ENCODE measurements around the gene SMAD2. TPM values are rescaled to one million over a fixed set of nuclear protein-coding genes. Genes with fewer than 3 reads are reported as not detected.

SMAD2 gene
- total RNA-seq, 1 donor from 2014 or later: 30.2 TPM

DNA sequence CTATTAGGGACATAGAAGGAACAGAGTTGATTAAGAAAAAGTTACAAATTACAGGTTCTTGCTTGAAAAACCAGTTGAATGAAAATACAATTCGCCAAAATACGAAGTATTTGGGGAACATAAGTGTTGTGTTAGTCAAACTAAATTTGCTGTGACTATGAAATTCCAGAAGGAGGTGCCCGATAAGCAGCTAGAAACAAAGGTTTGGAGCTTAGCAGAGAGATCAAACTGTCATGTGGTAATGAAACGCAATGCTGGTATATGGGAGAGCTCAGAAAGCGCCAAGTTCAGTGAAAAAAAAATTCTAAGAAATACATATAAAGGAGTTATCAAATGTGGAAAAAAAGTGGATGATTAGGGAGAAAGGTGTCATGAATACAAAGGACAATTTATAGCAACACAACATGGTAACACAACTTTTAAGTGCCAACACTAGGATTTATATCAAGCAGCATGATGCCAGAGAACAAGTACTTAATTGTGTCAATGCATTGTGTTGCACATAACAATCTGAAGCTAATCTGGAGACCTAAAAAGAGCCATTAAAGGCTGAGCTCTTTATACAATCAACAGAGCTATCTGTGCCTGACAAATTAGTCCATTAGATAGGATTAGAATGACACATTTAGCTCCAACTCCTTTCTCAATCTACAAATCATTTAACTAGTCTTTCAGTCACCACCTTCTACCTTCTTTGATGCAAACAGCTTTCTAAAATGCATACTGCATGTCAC, 31.2 kb downstream of the SMAD2 start:
- DNase-seq (ENCODE audit: low spot score): no peak
- no peak for ATAC-seq

DNA sequence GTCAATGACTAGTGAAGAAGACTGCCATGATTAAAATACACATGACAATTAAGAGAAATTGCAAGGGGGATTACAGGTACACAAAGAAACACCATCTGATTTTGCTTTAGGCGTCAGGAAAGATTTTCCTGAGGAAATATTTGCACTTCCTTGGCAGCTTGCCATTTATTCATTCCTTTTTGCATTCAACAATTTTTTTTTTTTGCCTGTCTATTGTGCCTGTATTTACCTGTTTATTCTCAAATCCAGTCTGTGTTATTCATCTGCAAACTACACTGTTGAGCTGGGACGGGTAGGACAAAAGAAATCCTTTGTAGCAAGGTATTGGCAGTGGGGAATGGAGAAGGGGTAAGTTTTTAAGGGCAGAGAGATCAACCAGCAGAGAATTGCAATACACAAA, 31.8 kb downstream of the SMAD2 start:
- ATAC-seq (no peak), DNase-seq (ENCODE audit: low spot score) (no peak)

DNA sequence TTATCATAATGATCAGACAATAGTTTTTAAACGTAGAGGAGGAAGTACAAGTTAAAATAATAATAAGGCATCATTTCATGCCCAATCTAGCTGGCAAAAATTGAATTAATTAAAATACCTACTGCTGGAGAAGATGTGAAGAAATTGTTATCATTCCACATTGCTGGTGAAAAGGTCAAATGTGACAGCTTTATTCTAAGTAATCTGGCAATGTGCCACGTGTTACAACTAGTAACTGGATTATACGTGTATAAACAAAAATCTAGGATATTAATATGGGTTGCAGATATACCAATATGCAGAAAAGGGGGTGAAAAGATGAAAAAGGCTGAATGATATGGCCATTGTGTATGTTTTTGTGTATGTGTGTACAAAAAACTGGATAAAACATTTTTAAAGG, 32.4 kb downstream of the SMAD2 start:
- no peak for ATAC-seq

DNA sequence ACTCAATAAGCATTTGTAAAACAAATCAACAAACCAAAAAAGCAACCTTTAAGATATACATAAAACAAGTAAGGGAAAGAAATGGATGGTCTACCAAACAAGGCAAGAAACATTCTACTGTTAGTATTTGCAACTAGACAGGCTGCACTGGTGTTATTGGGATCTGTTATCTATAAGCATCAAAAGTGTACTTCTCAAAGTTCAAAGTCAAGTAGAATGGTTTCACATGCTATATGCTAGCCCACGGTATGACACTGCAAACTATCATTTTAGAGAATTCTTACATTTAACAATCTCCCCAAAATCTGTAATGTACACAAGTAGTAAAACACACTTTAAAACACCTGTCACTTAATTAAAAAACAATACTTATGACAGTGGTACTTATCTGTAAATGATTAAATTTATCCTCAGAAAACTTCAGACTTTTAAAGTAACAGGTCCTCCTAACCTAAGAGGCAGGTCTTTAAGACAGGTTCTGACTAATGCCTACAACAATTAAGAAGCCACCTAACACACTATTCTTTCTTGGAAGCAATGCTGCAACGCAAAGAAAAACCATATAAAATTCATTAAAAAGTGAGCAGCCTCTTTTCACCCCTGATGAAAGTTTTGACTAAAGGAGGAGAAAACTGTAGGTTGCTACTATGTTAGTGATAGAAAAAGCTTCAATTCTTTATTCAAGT, 34.8 kb downstream of the SMAD2 start:
- no peak for ATAC-seq
- DNase-seq (ENCODE audit: low spot score): no peak

More for the DNA sequence above, 32.4 kb downstream of the SMAD2 start:
- no peak for DNase-seq (ENCODE audit: low spot score)

DNA sequence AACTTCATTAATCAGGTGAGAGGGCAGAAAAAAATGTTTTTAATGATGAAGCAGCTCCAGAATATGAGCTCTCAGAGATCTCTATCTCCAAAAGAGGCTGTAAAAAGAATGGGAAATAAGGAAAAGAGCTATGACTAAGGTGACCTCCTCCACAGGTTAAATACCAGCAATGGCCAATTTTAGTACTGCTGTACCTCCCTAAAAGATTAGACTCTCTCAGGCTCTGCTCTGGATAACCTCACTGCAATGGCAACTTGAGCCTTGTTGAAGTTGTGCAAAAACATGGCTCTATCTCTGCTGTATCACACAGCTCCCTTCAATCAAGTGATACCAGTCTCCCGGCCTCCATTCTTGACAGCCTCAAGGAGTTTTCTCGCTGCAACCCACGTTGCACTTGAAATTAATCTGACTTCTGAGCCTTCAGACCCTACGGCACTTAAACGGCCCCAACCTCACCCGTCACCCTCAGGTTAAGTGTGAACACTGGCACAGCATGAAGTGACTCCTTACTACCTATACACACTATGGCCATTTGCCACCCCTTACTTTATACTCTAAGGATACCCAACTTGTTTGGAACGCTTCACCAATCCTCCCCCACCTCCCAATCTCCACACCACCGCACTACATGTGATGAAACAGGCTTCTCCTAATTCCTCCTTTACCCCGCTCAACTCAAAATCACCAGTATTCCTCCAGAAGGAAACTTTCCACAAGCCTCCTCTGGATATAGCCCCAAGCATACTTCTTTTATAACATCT, 36.3 kb downstream of the SMAD2 start:
- ATAC-seq (no peak), DNase-seq (ENCODE audit: low spot score) (no peak)

DNA sequence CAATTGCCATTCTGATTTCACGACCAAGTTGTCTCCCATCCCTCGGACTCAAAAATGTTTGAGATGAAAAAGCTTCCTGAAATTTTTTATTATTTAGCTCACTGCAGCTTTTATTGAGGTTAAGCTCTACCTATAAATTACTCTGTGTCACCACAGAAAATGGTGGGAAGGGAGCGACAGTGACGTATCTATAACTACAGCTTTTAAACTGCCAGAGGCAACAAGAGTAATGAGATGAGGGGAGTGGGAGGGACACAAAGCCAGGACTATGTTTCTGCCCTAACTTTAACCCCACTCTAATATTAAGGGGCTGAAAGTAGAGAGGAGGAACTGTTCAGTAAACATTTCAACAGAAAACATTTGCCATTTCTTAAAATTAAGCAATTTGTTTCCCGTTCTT, 37.4 kb downstream of the SMAD2 start:
- ATAC-seq: no peak
- no peak for DNase-seq (ENCODE audit: low spot score)

DNA sequence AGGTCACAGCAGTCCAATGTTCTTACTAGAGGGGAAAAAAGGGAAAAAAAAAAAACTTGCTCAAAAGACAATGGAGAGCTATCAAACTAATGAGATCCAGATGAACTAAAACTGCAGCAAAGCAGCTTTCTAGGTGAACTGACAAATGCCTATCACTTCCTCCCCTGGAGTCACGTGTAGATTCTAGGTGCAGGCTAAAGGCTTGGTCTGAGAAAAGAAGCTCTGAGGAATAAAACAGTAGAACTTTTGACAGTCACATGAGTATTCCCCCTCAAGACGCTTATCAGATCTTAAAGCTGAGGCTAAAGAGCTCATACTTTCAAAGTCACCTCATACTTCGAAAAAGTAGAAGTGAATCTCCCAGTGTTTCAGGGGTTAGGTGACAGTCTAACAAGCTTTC, 42.3 kb downstream of the SMAD2 start:
- no peak for DNase-seq (ENCODE audit: low spot score)
- ATAC-seq: no peak

DNA sequence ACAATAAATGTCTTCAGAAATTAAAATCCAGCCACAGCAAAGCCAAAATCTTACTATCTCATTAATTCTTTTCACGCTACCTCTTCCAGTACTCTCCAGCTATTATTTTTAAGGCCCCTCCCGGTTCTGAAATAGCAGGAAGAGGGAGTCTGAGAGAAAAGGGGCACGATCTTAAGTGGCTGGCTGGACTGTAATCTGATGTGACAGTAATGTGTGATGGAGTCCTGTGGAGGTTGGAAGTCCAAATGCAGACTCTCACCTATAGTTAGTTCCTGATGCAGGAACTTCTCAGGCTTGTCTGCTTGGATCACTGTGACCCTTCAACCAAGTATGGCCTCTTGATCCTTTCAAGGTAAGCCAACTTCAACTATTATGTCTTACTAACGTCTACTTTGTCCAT, 43.2 kb downstream of the SMAD2 start:
- DNase-seq (ENCODE audit: low spot score) (no peak), ATAC-seq (no peak)

DNA sequence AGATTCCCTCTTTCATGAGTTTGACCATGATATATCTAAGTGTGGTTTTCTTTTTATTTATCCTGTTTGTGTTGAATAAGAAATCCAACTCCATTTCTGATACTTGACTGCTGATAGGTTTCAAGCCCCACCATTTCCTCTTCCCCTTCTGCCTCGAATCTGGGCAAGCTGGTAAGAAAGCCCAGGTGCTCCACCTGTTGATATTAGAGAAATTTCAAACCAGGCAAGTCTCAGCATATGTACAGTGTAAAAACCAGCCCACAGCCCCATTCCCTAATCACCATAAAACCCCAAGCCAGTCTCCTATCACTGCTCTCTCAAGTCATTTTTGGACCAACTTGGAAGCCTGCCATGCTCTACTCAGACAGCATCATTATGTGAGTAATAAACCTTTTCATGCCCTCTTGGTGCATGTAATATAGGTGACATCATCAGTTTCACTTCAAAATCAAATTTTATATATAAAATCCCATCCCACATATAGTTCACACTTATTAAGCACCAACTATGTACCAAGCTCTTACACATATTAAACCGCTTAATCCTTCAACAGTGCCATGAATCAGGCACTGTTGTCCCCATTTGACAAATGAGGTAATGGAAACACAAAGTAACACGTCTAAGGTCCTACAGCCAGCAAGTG, 46.6 kb downstream of the SMAD2 start:
- no peak for DNase-seq (ENCODE audit: low spot score)
- ATAC-seq: no peak

DNA sequence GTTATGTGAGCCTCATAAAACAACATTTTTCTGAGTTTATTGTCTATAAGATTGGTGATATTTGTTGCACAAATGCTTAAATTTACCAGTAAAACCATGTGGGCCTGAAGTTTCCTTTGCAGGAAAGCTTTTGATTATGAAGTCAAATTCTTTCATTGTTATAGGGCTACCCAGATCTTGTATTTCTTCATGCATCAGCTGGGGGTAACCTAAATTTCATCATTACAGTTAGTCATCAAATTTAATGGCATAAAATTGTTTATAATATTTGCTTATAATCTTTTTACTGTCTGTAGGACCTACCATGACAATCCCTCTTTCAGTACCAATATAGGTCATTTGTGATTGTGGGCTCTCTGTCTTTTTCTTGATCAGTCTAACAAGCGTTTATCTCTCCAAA, 47.8 kb downstream of the SMAD2 start:
- no peak for ATAC-seq
- DNase-seq (ENCODE audit: low spot score): no peak

DNA sequence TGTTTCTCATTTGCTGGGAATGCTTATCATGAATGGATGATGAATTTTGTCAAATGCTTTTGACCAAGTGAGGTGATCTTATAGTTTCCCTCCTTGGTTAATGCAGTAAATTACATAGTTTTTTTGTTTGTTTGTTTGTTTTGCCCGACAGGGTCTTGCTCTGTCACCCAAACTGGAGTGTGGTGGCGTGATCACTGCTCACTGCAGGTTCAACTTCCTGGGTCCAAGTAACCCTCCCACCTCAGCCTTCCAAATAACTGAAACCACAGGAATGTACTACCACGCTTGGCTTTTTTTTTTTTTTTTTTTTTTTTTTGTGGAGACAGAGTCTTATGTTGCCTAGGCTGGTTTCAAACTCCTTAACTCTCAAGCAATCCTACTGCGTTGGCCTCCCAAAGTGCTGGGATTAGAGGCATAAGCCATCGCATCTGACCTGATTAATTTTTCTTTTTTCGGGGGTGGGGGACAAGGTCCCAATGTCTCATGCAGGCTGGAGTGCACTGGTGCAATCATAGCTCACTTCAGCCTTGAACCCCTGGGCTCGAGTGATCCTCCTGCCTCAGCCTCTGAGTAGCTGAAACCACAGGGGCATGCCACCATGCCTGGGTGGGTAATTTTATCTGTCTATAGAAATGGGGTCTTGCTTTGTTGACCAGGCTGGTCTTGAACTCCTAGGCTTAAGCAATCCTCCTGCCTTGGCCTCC, 48.6 kb downstream of the SMAD2 start:
- DNase-seq (ENCODE audit: low spot score): no peak
- no peak for ATAC-seq

DNA sequence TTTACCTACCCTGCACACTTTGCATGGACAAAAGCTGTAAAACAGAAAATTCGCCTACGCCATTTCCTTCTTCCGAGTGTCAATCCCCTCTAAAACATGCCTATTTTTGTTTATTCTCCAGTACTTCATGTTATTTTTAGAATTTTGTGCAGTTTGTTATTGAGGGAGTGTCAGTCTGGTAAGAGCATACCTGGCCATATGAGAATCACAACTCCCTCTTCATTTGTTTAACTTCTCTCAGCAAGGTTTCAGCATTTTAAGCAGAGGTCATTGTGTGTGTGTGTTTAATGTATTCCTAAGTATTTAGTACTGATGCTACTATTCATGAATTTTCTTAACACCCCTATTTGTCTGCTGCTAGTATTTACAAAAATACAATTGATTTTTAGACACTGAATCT, 49.4 kb downstream of the SMAD2 start:
- ATAC-seq: no peak
- DNase-seq (ENCODE audit: low spot score): no peak

DNA sequence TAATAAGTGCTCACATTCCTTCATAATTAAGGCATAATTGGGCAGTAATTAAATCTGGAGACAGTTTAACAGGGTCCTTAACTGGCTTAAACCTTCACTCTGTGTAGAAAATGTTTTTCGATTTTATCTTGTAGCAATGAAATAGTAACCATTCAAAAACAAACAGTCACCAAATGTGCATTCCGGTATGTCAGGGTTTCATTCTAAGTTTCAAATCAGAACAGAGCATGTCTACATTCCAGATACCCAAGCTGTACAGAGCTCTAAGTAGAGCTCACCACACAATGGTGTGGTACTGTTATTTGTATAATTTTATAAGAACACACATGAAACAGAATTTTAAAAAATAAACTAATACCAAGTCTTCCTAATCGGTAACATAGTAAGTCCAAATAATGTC, 52.6 kb downstream of the SMAD2 start:
- DNase-seq (ENCODE audit: low spot score) (no peak), ATAC-seq (no peak)

DNA sequence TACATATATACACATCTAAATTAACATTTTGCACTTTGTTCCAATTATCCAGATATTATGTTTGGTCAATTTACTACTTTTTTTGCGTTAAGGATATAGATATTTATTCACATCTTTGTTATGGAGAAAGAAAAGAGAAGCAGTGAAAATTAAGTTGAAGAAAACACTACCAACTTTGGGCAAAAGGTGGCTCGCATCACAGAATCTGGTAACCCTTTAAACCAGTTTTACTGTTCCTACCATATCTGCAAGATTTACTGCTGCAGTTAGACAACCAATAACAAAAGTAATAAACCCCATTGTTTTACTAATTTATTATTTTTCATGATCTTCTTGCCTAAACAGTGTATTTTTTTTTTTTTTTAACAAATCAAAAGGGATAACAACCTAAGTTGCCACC, 53.6 kb downstream of the SMAD2 start:
- no peak for ATAC-seq
- DNase-seq (ENCODE audit: low spot score): no peak

DNA sequence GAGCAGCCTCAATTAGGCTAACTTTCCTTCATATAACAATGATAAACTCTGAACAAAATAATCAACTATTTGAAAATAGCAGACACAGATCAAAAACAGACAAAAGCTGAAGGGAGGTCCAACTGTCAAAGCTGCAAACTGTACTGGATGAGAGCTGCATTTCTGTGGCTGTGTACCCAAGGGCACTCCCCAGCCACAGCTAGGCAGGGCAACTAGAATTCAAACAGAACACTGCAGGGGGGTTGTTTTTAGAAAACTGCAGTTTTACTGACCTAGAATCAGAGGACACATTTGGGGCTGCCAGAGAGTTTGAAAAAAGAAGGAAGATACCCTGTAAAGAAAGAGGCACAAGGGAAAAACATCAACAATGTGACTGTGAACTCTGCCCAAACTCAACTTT, 56.8 kb downstream of the SMAD2 start:
- peak; percentile 25 for ATAC-seq

DNA sequence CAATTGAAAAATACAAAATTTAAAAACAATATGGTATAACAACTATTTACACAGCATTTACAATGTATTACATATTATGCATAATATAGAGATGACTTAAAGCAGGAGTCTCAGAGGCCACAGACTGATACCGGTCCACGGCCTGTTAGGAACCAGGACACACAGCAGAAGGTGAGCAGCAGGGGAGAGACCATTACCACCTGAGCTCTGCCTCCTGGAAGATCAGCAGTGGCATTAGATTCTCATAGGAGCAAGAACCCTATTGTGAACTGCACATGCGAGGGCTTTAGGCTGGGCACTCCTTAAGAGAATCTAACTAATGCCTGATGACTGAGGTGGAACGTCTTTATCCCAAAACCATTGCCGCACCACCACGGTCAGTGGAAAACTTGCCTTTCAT, 58.0 kb downstream of the SMAD2 start:
- ATAC-seq (no peak), DNase-seq (ENCODE audit: low spot score) (no peak)

More for the DNA sequence above, 56.8 kb downstream of the SMAD2 start:
- no peak for DNase-seq (ENCODE audit: low spot score)

DNA sequence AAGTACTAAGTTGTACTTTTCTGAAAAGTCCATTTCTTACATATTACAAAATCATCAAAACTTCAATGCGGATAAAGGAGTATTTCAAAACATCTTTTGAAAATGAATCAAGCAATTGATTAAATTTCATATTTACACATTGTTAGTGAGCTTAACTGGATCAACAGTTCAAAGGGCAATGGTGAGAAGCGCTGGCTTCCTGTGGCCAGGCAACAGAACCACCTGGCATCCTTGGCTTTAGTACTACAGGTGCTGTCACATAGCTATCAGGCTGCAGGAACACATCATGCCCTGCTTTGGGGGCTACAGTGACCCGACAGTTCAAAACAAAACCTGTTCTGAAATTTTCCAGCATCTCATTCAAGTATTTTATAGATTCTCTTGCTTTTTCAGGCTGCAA, 59.2 kb downstream of the SMAD2 start:
- ATAC-seq (peak; percentile 98), DNase-seq (ENCODE audit: low spot score) (no peak)

DNA sequence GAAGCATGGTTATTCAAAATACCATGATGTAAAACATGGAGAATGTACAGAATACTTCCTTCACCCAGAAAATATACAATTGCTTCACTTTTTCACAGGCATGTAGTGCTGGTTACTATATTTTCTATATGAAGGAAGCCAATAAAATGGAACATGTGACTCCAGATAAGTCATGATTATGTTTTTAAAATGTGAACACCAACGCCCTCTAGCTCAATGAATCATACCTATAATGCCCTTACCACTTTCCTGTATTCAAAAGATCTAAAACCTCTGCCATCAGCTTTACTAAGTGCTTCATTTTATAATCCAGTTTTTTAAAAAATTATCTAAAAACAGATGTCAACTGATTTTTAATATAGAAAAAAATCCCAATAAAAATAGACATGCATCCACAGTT, 59.9 kb downstream of the SMAD2 start:
- DNase-seq (ENCODE audit: low spot score): no peak
- no peak for ATAC-seq

DNA sequence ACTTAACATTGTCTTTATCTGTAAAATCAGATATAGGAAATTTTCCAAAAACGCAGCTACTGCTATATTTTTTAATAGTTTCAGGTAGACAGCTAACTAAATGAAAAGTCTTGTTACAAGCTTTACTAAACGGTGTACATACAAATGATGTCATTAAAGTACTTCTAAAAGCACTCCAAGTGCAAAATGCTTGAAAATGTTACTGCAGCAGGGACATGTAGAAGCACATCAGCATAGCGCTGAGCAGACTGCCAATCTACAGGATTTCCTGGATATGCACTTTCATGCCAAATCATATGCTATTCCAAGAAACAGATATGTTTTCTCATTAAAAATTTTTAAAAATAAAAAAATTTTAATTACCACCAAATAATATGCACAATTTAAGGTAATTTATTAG, 61.7 kb downstream of the SMAD2 start:
- no peak for ATAC-seq

DNA sequence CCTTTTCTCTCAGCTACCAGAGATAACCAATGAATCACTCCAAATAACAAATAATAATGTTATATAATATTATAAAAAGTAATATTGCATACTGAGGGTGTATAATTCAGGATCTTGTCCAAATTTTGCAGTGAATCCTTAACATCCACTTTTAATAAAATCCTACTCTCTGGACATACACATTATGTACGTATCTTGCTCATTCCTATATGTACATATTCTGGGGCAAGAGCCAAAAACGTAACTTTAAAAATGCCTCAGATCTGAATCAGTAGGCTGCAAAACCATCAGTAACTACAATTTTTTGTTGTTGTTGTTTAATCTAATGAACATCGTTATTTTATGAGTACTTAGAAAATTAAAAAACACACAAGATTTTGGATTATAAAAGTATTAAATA, 65.3 kb downstream of the SMAD2 start:
- DNase-seq (ENCODE audit: low spot score) (no peak), ATAC-seq (no peak)

More for the DNA sequence above, 61.7 kb downstream of the SMAD2 start:
- no peak for DNase-seq (ENCODE audit: low spot score)

DNA sequence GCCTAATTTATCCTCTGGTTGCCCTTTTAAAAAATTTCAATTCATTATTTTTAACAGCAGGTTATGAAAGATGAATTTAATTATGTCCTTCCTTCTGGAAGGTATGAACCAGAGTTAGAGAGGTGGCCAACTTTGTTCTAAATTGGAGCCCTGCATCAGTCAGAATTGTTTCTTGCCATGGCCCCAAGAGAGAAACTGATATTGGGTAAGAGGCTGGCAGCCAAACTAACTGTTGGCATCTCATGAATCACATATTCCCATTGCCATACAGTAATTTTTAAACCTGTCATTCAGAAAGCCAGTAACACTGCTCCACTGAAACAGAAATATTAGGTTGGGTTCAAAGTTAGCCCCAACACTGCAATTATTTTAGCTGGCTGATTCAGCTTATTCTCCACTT, 67.4 kb downstream of the SMAD2 start:
- DNase-seq (ENCODE audit: low spot score): no peak
- no peak for ATAC-seq

Measured in left lobe of liver (tissue), 2 donors.